Medulla oblongata (tissue), 1 donor: ENCODE data around the gene NWD2.
"Not testable (repeated sequence)": the region's sequence is repeated elsewhere in the genome, so short reads cannot be mapped to it uniquely, and the experiment has no call there.

ENCODE experiments used
- DNase-seq: peaks from one replicate; pipeline ENCODE4 v3.0.0-alpha.2; 2015; ENCODE audit errors: extremely low spot score

The NWD2 gene

GRCh38 chr4:37392521-37393255 lies 148.1 kb downstream of the NWD2 start:
- DNase-seq: peak; percentile 94

GRCh38 chr4:37393321-37393720 lies 148.8 kb downstream of the NWD2 start:
- no peak for DNase-seq

GRCh38 chr4:37393889-37394288 lies 149.3 kb downstream of the NWD2 start:
- DNase-seq: no peak

- DNase-seq: no peak
Measured at GRCh38 chr4:37397505-37397904, 153.0 kb downstream of the NWD2 start.

GRCh38 chr4:37400241-37400881 lies 155.8 kb downstream of the NWD2 start:
- no peak for DNase-seq

GRCh38 chr4:37407938-37408826 lies 163.6 kb downstream of the NWD2 start:
- DNase-seq: not testable (repeated sequence)

- not testable (repeated sequence) for DNase-seq
Measured at GRCh38 chr4:37413612-37414011, 169.1 kb downstream of the NWD2 start.

GRCh38 chr4:37415845-37416369 lies 171.4 kb downstream of the NWD2 start:
- DNase-seq: no peak

- DNase-seq: no peak
Measured at GRCh38 chr4:37421614-37422013, 177.1 kb downstream of the NWD2 start.

- DNase-seq: no peak
Measured at GRCh38 chr4:37422102-37422501, 177.6 kb downstream of the NWD2 start.

- no peak for DNase-seq
Measured at GRCh38 chr4:37422638-37423037, 178.1 kb downstream of the NWD2 start.

- no peak for DNase-seq
Measured at GRCh38 chr4:37423310-37423709, 178.8 kb downstream of the NWD2 start.

GRCh38 chr4:37424753-37425152 lies 180.2 kb downstream of the NWD2 start:
- no peak for DNase-seq

GRCh38 chr4:37425857-37426256 lies 181.3 kb downstream of the NWD2 start:
- no peak for DNase-seq

GRCh38 chr4:37427193-37427592 lies 182.7 kb downstream of the NWD2 start:
- DNase-seq: no peak

- no peak for DNase-seq
Measured at GRCh38 chr4:37429906-37430305, 185.4 kb downstream of the NWD2 start.

- DNase-seq: no peak
Measured at GRCh38 chr4:37430718-37431416, 186.3 kb downstream of the NWD2 start.

GRCh38 chr4:37431417-37431743 lies 186.8 kb downstream of the NWD2 start:
- DNase-seq: no peak

- DNase-seq: no peak
Measured at GRCh38 chr4:37434469-37434868, 189.9 kb downstream of the NWD2 start.

GRCh38 chr4:37436546-37436945 lies 192.0 kb downstream of the NWD2 start:
- no peak for DNase-seq

GRCh38 chr4:37437163-37437562 lies 192.6 kb downstream of the NWD2 start:
- no peak for DNase-seq
